Neural progenitor cell (in vitro differentiated cells): ENCODE data around the gene SPEM1.

ENCODE experiments used
- EZH2phosphoT487 ChIP-seq: fragments of 200-600 bp; sonication (generic); IDR thresholded peaks from 2 replicates; pipeline ENCODE4 v1.6.1; 2017; ENCODE audit warnings: antibody characterized with exemption
- TF ChIP-seq, protein P1 (sequence below): fragments of 200-600 bp; sonication (generic); IDR thresholded peaks from 2 replicates; pipeline ENCODE4 v1.5.1; 2017; ENCODE audit warnings: antibody characterized with exemption, mild to moderate bottlenecking

DNA sequence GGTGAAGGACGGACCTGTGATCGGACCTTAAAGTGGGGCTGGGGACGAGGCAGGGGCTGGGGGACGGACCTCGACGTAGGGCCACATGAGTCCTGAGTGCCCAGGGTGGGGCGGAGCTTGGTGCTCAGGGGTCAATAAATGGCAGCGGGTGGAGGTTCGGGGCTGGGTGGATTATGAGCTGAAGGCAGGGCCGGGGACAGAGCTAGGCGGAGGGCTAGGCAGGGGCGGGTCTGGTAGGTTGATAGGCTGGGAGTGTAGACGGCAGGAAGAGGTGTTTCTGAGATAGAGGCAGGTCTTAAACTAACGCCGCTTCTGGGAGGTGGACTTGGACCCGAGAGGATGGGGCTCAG, 25.5 kb downstream of the SPEM1 start:
- TF ChIP-seq, protein P1, sequence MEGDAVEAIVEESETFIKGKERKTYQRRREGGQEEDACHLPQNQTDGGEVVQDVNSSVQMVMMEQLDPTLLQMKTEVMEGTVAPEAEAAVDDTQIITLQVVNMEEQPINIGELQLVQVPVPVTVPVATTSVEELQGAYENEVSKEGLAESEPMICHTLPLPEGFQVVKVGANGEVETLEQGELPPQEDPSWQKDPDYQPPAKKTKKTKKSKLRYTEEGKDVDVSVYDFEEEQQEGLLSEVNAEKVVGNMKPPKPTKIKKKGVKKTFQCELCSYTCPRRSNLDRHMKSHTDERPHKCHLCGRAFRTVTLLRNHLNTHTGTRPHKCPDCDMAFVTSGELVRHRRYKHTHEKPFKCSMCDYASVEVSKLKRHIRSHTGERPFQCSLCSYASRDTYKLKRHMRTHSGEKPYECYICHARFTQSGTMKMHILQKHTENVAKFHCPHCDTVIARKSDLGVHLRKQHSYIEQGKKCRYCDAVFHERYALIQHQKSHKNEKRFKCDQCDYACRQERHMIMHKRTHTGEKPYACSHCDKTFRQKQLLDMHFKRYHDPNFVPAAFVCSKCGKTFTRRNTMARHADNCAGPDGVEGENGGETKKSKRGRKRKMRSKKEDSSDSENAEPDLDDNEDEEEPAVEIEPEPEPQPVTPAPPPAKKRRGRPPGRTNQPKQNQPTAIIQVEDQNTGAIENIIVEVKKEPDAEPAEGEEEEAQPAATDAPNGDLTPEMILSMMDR, result no peak
- TF ChIP-seq EZH2phosphoT487, result no peak
